HG03097 (cell line): Measurements from ENCODE around the gene GPSM1.

ENCODE experiments used
- ATAC-seq: cut with Tn5 transposase; IDR thresholded peaks from one replicate; pipeline ENCODE4 v1.9.1; 2021; ENCODE audit not compliant: unreplicated experiment, low FRiP score

Gene GPSM1

GRCh38 chr9:136329636-136330405 is 2.5 kb downstream of the GPSM1 start:
- no peak for ATAC-seq

GRCh38 chr9:136330406-136330990 is 3.2 kb downstream of the GPSM1 start:
- ATAC-seq = no peak

DNA sequence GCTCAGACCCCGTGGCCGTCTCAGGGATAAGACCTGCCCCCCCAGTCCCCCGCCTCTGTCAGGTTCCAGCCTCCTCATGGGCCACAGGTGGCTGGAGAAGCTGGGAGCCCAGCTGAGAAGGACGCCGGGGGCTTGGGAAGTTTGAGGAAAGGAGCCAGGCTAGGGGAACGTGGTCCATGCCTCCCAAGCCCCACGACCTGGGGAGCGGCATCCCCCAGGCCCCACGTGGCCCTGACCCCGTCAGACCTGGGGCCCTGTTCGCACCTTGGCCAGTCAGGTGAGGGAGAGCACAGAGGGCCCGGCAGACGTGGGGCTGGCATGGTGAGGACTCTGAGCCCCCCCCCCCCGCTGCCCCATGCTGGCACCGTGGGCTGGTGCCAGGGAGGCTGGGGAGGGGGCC is 3.7 kb downstream of the GPSM1 start:
- ATAC-seq = no peak

GRCh38 chr9:136331556-136332481 is 4.5 kb downstream of the GPSM1 start:
- no peak for ATAC-seq

DNA sequence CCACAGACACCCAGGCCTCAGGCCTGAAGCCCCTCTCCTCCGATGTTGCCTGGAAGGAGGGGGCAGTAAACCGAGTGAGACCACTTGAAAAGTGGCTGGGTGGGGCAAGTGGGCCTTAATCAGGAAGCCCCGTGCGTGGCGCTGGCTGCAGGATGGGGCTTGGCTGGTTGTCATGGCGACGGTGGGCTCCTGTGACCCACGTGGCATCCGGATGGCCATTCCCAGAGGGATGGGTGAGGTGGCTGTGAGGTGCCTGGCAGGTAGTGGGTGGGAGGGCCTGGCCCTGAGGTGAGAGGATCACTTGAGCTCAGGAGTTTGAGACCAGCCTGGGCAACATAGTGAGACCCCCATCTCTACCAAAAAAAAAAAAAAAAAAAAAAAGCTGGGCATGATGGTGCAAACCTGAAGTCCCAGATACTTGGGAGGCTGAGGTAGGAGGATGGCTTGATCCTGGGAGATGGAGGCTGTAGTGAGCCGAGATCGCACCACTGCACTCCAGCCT is 5.2 kb downstream of the GPSM1 start:
- no peak for ATAC-seq

DNA sequence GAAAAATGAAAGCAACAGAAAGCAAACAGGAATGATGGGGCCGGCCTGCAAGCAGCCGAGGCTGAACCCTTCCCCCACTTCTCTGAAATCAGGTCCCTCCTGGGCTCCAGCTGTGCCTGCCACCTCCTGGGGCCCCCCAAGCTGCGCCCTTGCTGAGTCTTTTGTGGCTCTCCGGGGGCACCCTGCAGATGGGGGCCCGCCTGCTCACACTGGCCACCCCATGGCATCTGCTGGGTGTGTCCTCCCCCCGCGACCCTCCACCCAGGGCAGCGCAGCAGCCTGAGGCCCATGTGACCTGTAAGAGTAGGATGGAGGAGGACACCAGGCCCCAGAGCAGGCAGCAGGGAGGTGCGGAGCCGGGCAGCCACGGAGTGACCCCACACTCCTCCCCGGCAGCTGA is 5.7 kb downstream of the GPSM1 start:
- no peak for ATAC-seq

GRCh38 chr9:136333486-136333885 is 6.1 kb downstream of the GPSM1 start:
- no peak for ATAC-seq

DNA sequence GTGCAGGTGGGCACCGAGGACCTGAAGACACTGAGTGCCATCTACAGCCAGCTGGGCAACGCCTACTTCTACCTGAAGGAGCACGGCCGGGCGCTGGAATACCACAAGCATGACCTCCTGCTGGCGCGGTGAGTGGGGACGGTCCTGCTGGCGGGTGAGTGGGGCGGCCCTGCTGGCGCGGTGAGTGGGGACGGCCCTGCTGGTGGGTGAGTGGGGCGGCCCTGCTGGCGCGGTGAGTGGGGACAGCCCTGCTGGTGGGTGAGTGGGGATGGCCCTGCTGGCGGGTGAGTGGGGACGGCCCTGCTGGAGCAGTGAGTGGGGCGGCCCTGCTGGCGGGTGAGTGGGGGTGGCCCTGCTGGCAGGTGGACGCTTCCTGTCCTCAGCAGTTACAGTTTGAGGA is 7.2 kb downstream of the GPSM1 start:
- no peak for ATAC-seq

DNA sequence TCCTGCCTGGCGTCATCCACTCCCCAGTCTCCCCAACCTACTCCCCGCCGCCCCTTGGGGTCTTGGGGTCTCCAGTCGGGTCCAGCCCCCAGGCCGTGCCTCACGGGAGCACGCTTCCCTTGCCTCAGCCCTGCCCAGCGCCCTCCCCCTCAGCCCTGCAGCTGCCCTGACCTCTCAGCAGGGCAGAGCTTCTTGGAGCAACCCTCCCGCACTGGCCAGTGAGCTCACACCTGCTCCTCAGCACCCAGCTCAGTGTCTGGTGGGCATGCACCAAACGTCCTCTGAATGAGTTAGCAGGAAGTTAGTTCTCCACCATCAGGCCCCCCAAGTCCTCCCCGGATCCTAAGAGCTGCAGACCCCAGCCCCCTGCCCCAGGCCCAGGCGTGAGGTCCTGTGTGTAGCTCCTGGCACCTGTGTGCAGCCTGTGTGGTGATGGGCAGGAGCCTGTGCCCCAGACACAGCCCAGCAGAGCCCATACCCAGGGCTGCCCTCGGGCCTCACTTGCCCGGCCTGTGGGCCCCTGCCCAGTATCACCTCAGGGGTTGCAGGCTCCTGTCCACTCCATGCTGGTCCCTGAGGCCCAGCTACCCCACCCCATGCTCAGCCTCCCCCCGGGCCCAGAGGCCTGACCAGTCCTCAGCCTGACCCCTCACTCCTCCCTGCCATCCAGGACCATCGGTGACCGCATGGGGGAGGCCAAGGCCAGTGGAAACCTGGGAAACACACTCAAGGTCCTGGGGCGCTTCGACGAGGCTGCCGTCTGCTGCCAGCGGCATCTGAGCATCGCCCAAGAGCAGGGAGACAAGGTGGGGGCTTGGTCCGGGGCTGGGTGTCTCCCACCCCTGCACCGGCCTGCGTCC is 8.2 kb downstream of the GPSM1 start:
- ATAC-seq = no peak

GRCh38 chr9:136336156-136336870 is 9.0 kb downstream of the GPSM1 start:
- ATAC-seq = no peak

- no peak for ATAC-seq
Measured at GRCh38 chr9:136336881-136337280, 9.5 kb downstream of the GPSM1 start.

- no peak for ATAC-seq
Measured at GRCh38 chr9:136337416-136338395, 10.4 kb downstream of the GPSM1 start.

DNA sequence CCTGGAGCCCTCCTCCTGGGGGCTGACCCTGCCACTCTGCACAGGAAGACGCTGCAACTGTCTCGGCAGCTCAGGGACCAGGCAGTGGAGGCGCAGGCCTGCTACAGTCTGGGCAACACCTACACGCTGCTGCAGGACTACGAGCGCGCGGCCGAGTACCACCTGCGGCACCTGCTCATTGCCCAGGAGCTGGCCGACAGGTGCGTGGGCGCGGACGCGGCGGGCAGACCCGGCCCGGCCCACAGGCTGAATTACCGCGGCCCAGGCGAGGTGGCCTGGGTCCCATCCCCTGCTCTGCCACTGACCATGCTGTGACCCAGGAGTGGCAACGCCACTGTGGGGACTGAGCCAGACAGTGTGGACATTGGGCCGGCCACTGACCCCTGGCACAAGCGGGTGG is 11.2 kb downstream of the GPSM1 start:
- ATAC-seq = no peak

- no peak for ATAC-seq
Measured at GRCh38 chr9:136339173-136339957, 12.0 kb downstream of the GPSM1 start.

GRCh38 chr9:136339958-136340310 is 12.6 kb downstream of the GPSM1 start:
- no peak for ATAC-seq

DNA sequence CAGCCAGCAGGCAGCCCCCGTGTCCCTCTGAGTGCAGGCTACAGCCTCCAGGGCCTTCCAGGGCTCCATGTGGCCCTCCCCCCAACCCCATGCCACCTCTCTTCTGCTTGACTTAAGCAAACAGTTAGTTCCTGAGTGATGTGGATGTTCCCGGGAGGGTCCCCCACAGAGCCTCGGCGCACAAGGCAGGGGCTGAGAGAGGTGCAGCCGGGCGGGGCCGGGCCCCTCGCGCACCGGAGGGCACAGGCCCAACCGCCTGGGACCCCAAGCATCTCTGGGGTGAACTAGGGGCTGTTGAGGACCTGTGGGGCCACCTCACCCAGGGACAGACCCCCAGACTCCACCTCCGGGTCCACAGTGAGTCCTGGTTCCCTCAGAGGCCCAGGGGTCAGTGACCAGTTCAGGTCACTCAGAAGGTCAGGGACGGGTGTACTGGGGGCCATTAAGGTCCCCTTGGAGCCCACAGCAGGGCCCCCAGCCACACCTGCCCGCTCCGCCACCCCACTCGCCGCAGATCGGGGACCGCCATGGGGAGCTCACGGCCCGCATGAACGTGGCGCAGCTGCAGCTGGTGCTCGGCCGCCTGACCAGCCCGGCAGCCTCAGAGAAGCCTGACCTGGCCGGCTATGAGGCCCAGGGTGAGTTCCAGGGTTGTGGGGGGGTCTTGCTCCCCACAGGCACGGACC is 13.2 kb downstream of the GPSM1 start:
- no peak for ATAC-seq

GRCh38 chr9:136341042-136341655 is 13.8 kb downstream of the GPSM1 start:
- no peak for ATAC-seq
